ENCODE results near the gene KCNJ10. TPM values are rescaled to one million over a fixed set of nuclear protein-coding genes. Genes with fewer than 3 reads are reported as not detected.

The KCNJ10 gene
- total RNA-seq, 2 donors from 2014 or later, result not detected

DNA sequence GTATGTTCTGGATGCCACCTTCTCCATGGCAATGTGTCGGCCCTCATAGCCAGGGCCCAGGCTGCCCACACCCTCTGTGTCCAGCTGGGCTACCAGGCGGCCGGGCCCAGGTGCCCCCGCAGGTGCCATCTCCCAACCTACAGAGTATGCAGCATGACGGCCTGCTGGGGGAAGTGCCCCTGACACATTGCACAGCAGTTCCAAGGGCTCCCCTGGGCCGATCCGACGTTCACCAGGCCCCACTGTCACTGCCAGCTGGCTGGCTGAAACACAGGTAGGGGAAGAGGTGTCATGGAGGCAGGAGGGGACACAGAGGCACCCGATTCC lies 23.1 kb upstream of the KCNJ10 start:
- Histone ChIP-seq H3K4me3 (no peak overlapping the region), H3K36me3 (peaks cover 31% of the 10 kb centered on the region), H3K27me3 (replicated peaks; ENCODE audit: insufficient read depth) (no peaks in the 10 kb centered on the region), H3K4me1 (ENCODE audit: control insufficient read depth in 1 of 2, low read depth in 2 of 2) (peaks cover 17 to 35% of the 10 kb centered on the region in 2 donors), H3K27ac (no peak overlapping the region), H3K9me3 (no peaks in the 10 kb centered on the region)
- ATAC-seq (ENCODE audit: insufficient number of reproducible peaks, low FRiP score, low read depth) (no peak), DNase-seq (ENCODE audit: low spot score) (no peak)
- TF ChIP-seq, protein P1, sequence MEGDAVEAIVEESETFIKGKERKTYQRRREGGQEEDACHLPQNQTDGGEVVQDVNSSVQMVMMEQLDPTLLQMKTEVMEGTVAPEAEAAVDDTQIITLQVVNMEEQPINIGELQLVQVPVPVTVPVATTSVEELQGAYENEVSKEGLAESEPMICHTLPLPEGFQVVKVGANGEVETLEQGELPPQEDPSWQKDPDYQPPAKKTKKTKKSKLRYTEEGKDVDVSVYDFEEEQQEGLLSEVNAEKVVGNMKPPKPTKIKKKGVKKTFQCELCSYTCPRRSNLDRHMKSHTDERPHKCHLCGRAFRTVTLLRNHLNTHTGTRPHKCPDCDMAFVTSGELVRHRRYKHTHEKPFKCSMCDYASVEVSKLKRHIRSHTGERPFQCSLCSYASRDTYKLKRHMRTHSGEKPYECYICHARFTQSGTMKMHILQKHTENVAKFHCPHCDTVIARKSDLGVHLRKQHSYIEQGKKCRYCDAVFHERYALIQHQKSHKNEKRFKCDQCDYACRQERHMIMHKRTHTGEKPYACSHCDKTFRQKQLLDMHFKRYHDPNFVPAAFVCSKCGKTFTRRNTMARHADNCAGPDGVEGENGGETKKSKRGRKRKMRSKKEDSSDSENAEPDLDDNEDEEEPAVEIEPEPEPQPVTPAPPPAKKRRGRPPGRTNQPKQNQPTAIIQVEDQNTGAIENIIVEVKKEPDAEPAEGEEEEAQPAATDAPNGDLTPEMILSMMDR (IDR thresholded peaks at IDR 0.05), result no peak

DNA sequence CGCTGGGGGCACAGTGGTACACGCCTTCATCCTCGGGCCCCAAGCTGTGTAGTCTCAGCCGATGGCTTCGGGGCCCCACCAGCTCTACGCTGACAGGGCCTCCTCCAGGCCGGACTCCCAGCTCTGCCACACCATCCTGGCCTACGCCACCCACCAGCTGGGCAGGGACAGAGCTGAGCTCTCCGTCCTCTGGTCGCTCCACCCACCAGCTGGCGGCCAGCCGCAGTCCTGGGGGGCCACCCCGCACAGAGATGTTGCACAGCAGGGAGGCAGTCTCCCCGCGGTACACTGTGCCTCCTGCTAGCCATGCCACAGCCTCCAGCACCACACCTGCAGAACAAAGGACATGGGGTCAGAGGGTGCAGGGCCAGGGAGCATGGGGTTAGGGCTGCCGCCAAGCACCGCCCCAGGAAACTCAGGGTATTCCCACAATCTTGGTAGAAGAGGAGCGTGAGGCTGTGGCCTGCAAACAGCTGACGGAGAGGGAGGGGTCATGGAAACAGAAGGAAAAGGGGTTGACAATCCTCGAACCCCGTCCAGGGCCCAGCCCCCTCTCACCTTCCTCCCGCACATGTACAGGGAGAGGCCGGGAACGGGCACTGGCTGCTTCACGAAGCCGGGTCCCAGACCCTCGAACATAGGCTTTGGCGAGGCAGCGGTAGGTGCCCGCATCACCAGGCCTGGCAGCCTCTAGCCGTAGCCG lies 22.6 kb upstream of the KCNJ10 start:
- ATAC-seq (ENCODE audit: insufficient number of reproducible peaks, low FRiP score, low read depth) (no peak), DNase-seq (ENCODE audit: low spot score) (no peak)
- TF ChIP-seq, protein P1 (IDR thresholded peaks at IDR 0.05), result no peak
- Histone ChIP-seq H3K27me3 (replicated peaks; ENCODE audit: insufficient read depth) (no peaks in the 10 kb centered on the region), H3K4me1 (ENCODE audit: control insufficient read depth in 1 of 2, low read depth in 2 of 2) (peaks cover 16 to 31% of the 10 kb centered on the region in 2 donors), H3K9me3 (no peaks in the 10 kb centered on the region), H3K36me3 (peaks cover 31% of the 10 kb centered on the region), H3K27ac (no peak overlapping the region), H3K4me3 (no peak overlapping the region)

DNA sequence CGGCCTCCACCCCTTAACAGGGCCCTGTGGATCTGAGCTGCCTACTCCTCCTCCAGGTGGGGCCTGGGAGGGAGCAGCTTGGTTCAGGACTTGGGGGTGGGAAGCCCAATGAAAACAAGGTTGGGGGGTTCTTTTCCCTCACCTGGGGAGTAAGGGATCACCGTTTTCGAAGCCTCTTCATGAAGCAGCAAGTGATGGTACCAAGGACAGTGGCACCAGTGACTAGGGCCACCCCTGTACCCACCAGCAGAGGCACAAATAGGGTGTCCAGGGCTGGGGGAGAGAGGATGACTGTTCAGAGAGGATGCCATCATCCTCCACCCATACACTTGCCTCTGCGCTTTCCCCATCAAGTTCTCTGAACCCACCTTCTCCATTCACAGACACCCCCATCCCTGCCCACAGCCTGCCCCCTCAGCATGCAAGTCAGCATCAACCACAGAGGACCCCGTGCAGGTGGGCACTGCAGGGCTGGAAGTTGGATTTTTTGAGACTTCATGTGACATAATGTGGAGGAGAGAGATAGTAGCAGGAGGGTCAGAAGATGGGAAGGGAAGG lies 21.8 kb upstream of the KCNJ10 start:
- TF ChIP-seq, protein P1 (IDR thresholded peaks at IDR 0.05), result no peak

DNA sequence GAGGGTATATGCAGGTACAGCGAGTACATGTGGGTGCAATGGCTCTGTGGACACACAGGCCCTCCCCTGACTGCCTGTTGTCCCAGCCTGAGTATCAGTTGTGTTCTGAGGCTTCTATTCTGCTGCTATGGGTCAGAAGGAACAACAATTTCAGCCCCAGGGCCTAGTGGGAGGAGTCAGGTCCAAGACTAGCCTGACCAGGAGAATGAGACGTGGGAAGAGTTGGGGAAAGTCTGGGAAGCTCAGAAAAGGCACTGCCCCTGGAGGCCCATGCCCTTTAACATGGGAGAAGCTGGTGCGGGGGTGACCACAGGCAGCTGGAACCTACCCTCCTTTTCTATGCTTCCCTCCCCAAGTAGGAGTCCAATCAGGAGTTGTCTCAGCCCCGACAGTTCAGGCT lies 20.8 kb upstream of the KCNJ10 start:
- TF ChIP-seq, protein P1 (IDR thresholded peaks at IDR 0.05), result no peak
- no peak overlapping the region for H3K27ac ChIP-seq
- peaks cover 31% of the 10 kb centered on the region for H3K36me3 ChIP-seq
- DNase-seq (ENCODE audit: low spot score) (no peak), ATAC-seq (ENCODE audit: insufficient number of reproducible peaks, low FRiP score, low read depth) (no peak)
- H3K4me3 ChIP-seq, result no peak overlapping the region
- no peaks in the 10 kb centered on the region for H3K27me3 ChIP-seq (replicated peaks; ENCODE audit: insufficient read depth)
- peaks cover 5 to 29% of the 10 kb centered on the region in 2 donors for H3K4me1 ChIP-seq (ENCODE audit: control insufficient read depth in 1 of 2, low read depth in 2 of 2)
- no peaks in the 10 kb centered on the region for H3K9me3 ChIP-seq

More for the DNA sequence above, 21.8 kb upstream of the KCNJ10 start:
- Histone ChIP-seq H3K9me3 (no peaks in the 10 kb centered on the region), H3K4me1 (ENCODE audit: control insufficient read depth in 1 of 2, low read depth in 2 of 2) (peaks cover 8 to 29% of the 10 kb centered on the region in 2 donors), H3K36me3 (peaks cover 31% of the 10 kb centered on the region), H3K27ac (no peak overlapping the region), H3K27me3 (replicated peaks; ENCODE audit: insufficient read depth) (no peaks in the 10 kb centered on the region), H3K4me3 (no peak overlapping the region)
- ATAC-seq (ENCODE audit: insufficient number of reproducible peaks, low FRiP score, low read depth) (no peak), DNase-seq (ENCODE audit: low spot score) (no peak)

DNA sequence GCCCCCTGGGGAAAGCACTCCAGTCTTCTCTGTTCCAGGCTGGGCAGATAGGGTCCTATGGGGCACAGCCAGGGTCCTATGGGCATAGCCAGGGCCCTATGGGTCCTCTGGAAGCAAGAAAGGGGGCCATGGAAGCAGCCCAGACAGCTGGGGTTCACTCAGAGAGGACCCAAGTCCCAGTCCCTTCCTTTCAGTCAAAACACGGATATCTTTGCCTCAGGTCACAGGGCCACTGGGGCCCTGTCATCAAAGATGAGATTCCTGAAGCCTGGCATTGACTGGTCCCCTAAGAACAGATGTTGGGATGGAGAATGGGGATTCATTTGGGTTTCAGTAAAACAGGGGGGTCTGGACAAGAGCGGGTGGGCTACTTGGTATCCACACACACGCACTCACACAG lies 19.9 kb upstream of the KCNJ10 start:
- no peak for DNase-seq (ENCODE audit: low spot score)
- no peak for ATAC-seq (ENCODE audit: insufficient number of reproducible peaks, low FRiP score, low read depth)
- H3K36me3 ChIP-seq, result peaks cover 31% of the 10 kb centered on the region
- H3K9me3 ChIP-seq, result no peaks in the 10 kb centered on the region
- no peak overlapping the region for H3K27ac ChIP-seq
- no peak overlapping the region for H3K4me3 ChIP-seq
- H3K27me3 ChIP-seq (replicated peaks; ENCODE audit: insufficient read depth), result no peaks in the 10 kb centered on the region
- TF ChIP-seq, protein P1 (IDR thresholded peaks at IDR 0.05), result no peak
- peaks cover 13 to 29% of the 10 kb centered on the region in 2 donors for H3K4me1 ChIP-seq (ENCODE audit: control insufficient read depth in 1 of 2, low read depth in 2 of 2)

Measured in thoracic aorta (tissue), 2 donors.